SK-N-SH treated with all-trans-retinoic acid at 6 μM for 48 hours (cell line): ENCODE measurements around the gene PACS1.

Source experiments
- ESRRG ChIP-seq: fragments of 250-450 bp; sonication (Bioruptor Pico); IDR thresholded peaks from 2 replicates; pipeline ENCODE4 v1.6.1; 2021; ENCODE audit warnings: mild to moderate bottlenecking
- TCF4 ChIP-seq: fragments of 250-450 bp; sonication (Bioruptor Pico); IDR thresholded peaks from 2 replicates; pipeline ENCODE4 v1.8.0; 2021; ENCODE audit warnings: mild to moderate bottlenecking, moderate library complexity, borderline replicate concordance
- ZFP3 ChIP-seq: fragments of 250-450 bp; sonication (Bioruptor Pico); IDR thresholded peaks from 2 replicates; pipeline ENCODE4 v1.5.0; 2020; ENCODE audit warnings: mild to moderate bottlenecking, moderate library complexity
- ZFP30 ChIP-seq: fragments of 450-650 bp; formaldehyde crosslinking; IDR thresholded peaks from 2 replicates; pipeline ENCODE4 v1.5.0; 2022; ENCODE audit warnings: mild to moderate bottlenecking, moderate library complexity
- ZNF70 ChIP-seq: fragments of 450-650 bp; formaldehyde crosslinking; IDR thresholded peaks from 2 replicates; pipeline ENCODE4 v1.5.0; 2020; ENCODE audit warnings: mild to moderate bottlenecking, moderate library complexity
- TF ChIP-seq, protein P1 (sequence below): fragments of 250-450 bp; sonication (Bioruptor Pico); IDR thresholded peaks from 2 replicates; pipeline ENCODE4 v1.8.0; 2021; ENCODE audit warnings: low read depth, mild to moderate bottlenecking, moderate library complexity, borderline replicate concordance
- TF ChIP-seq, protein P2 (sequence below): fragments of 250-450 bp; sonication (Bioruptor Pico); IDR thresholded peaks from 2 replicates; pipeline ENCODE4 v1.5.1; 2021; ENCODE audit warnings: mild to moderate bottlenecking, moderate library complexity
- TF ChIP-seq, protein P3 (sequence below): fragments of 250-450 bp; sonication (Bioruptor Pico); IDR thresholded peaks from 2 replicates; pipeline ENCODE4 v1.8.0; 2020; ENCODE audit warnings: mild to moderate bottlenecking, moderate library complexity, borderline replicate concordance

DNA sequence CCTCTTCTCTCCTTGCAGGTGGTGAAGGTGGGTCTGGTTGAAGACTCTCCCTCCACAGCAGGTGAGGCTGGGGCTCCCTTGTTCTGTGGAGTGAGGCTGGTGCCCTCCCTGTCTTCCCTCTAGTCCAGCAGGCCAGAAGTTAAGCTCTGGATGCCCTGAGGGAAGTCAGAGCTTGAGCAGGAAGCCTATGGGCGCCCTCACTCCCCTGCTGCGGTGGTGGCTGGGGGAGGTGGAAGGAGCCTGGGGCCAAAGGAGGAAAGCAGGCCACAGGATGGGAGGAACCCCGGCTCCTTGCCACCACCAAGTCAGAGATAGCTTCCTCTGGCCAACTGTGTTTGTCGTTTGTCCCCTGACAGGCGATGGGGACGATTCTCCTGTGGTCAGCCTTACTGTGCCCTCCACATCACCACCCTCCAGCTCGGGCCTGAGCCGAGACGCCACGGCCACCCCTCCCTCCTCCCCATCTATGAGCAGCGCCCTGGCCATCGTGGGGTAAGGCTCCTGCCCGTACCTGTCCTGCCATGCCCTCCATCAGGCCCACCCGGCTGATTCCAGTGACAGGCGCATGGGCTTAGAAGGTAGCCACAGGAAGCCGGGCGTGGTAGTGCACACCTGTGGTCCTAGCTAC is 168.8 kb downstream of the PACS1 start:
- TF ChIP-seq ZNF70 (no peak), ZFP30 (CRISPR knock-in tag) (no peak), TCF4 (CRISPR knock-in tag) (no peak), ZFP3 (no peak), ESRRG (CRISPR knock-in tag) (no peak)
- TF ChIP-seq, protein P1, sequence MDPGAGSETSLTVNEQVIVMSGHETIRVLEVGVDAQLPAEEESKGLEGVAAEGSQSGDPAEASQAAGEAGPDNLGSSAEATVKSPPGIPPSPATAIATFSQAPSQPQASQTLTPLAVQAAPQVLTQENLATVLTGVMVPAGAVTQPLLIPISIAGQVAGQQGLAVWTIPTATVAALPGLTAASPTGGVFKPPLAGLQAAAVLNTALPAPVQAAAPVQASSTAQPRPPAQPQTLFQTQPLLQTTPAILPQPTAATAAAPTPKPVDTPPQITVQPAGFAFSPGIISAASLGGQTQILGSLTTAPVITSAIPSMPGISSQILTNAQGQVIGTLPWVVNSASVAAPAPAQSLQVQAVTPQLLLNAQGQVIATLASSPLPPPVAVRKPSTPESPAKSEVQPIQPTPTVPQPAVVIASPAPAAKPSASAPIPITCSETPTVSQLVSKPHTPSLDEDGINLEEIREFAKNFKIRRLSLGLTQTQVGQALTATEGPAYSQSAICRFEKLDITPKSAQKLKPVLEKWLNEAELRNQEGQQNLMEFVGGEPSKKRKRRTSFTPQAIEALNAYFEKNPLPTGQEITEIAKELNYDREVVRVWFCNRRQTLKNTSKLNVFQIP (CRISPR knock-in tag), result no peak
- TF ChIP-seq, protein P2, sequence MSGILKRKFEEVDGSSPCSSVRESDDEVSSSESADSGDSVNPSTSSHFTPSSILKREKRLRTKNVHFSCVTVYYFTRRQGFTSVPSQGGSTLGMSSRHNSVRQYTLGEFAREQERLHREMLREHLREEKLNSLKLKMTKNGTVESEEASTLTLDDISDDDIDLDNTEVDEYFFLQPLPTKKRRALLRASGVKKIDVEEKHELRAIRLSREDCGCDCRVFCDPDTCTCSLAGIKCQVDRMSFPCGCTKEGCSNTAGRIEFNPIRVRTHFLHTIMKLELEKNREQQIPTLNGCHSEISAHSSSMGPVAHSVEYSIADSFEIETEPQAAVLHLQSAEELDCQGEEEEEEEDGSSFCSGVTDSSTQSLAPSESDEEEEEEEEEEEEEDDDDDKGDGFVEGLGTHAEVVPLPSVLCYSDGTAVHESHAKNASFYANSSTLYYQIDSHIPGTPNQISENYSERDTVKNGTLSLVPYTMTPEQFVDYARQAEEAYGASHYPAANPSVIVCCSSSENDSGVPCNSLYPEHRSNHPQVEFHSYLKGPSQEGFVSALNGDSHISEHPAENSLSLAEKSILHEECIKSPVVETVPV (CRISPR knock-in tag), result no peak
- TF ChIP-seq, protein P3, sequence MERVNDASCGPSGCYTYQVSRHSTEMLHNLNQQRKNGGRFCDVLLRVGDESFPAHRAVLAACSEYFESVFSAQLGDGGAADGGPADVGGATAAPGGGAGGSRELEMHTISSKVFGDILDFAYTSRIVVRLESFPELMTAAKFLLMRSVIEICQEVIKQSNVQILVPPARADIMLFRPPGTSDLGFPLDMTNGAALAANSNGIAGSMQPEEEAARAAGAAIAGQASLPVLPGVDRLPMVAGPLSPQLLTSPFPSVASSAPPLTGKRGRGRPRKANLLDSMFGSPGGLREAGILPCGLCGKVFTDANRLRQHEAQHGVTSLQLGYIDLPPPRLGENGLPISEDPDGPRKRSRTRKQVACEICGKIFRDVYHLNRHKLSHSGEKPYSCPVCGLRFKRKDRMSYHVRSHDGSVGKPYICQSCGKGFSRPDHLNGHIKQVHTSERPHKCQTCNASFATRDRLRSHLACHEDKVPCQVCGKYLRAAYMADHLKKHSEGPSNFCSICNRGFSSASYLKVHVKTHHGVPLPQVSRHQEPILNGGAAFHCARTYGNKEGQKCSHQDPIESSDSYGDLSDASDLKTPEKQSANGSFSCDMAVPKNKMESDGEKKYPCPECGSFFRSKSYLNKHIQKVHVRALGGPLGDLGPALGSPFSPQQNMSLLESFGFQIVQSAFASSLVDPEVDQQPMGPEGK (CRISPR knock-in tag), result no peak
